ENCODE measurements around the gene ADAMTSL1.

ADAMTSL1 gene

DNA sequence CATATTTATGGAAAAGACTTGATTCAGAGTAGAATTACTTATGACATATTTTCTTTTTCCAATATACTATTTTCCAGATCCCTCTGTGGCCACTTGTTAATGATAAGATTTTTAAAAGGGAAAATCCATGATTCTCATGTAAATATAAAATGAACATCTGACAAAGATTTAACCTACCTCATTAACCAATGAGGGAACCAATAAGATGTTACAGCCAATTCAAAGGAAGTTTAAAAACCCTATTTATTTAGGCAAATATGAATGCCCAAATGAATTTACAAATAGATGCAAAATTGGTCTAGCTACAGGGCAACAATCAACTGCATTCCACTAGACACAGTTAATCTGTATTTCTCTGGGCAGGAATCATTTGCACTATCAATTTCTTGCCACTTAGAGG, 226.8 kb downstream of the ADAMTSL1 start:
- no peak for DNase-seq (ENCODE audit: low spot score)

DNA sequence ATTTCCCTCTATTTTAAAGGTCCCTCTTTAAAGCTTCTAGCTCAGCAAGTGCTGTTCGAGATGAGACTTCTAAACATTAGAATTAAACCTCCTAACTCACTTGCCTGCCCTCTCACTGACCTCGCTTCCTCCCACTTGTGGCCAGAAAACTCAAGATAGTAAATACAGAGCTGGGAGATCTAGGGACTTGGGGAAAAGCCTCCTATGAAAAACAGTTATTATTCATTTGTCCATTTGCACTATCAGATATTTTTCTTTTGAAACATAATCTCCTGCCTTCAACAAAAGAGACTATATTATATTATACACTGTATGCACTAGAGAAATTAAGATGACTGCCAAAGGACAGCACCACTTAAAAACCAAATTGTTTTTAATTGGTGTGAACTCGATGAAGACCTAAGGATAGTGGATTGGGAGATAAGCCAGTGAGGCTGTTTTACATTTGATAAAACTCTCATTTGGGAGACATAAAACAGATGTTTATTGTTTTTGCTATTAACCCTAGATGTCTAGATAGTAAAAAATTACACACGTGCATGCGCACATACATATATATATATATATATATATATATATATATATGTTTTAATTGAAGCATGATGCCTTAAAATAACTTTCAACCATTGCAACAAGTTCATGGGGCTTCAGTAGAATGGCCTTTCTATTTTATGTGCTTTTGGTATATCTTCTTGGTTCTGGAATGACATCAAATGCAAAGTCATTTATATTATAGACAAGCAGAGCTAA, 229.4 kb downstream of the ADAMTSL1 start:
- no peak for DNase-seq (ENCODE audit: low spot score)

DNA sequence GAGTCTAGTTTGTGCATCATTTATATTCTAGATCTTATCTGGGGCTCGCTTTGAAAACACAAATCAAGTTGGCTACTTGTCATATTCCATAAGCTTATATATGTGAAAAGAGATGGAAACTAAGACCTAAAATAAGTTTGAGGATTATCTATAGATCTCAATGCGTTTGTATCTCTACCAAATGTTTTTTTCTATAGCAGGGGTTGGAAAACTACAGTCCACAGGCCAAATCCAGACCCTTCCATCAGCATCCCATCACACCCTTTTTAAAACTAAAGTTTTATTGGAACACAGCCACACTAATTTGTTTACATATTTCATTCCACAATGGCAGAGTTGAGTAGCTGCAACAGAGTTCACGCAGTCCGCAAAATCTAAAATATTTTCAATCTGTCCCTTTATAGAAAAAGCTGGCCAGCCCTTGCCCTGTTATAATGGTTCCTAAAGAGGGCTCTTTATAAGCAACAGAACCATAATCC, 230.0 kb downstream of the ADAMTSL1 start:
- DNase-seq (ENCODE audit: low spot score): no peak

DNA sequence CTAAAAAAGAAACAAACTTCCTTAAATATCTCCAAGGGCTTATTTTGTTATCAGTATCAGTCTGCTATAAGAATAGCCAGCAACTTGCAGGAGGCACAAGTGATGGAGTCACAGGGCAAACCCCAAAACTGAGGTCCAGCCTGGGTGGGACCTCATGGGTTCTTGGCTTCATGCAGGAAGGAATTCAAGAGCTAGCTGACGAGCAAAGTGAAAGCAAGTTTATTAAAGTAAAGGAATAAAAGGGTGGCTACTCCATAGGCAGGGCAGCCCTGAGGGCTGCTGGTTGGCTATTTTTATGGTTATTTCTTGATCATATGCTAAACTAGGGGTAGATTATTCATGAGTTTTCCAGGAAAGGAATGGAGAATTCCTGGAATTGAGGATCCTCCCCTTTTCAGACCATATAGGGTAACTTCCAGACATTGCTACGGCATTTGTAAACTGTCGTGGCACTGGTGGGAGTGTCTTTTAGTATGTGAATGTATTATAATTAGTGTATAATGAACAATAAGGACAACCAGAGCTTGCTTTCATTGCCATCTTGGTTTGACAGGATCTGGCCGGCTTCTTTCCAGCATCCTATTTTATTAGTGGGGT, 231.9 kb downstream of the ADAMTSL1 start:
- no peak for DNase-seq (ENCODE audit: low spot score)

DNA sequence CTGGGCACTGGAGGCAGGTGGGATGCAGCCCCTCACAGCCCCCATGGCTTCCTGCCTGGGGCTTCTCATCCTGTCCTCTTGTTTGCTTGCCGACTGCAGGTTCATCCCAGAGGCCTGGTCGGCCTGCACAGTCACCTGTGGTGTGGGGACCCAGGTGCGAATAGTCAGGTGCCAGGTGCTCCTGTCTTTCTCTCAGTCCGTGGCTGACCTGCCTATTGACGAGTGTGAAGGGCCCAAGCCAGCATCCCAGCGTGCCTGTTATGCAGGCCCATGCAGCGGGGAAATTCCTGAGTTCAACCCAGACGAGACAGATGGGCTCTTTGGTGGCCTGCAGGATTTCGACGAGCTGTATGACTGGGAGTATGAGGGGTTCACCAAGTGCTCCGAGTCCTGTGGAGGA, 232.7 kb downstream of the ADAMTSL1 start:
- DNase-seq (ENCODE audit: low spot score): no peak

DNA sequence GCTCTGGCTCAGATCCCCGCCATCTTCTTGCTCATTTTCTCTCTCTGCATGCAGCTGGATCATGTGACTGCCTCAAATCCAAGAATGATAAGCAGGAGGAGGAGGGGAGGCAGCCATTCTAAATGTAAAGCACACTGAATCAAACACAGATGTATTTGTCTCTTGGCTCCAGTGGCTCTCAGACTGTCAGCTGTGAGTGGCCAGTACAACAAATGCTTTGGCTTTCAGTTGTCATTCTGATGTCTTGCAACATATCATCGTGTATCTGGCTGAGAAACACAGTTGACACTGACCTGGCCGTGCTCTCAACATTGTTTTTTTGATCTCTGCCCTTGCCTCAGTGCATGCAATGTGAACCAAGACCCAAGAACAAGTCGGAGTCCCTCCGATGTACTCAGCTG, 233.1 kb downstream of the ADAMTSL1 start:
- no peak for DNase-seq (ENCODE audit: low spot score)

DNA sequence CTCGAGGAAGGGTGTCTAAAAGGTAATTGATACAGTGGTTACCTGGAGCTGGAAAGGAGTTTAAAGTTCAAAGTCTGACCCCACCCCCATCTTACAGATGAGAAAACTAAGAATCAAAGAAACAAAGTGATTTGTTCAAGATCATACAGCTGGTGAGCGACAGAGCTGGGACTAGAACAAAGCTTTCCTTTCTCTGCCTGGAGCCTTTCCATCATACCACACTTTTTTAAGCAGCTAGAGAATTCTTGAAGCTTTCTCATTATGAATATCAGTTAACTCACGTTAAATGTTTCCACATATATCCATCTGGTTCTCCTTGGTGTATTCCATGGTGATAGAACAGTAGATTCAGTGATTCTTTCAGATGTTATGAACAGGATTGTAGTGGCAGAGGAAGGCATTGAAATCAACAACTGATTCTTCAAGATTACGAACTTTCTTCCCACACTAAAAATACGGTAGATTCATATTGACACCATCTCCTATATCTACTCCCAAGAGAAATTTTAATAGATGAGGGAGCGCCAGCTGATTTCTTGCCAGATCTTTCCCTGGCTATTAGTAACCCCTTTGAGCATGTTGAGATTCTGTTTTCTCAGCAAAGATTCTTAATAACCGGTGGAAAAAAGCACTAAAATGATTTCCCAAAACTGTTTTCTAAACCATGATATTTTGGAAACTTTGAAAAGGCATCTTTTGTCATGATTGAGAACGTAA, 233.7 kb downstream of the ADAMTSL1 start:
- no peak for DNase-seq (ENCODE audit: low spot score)

DNA sequence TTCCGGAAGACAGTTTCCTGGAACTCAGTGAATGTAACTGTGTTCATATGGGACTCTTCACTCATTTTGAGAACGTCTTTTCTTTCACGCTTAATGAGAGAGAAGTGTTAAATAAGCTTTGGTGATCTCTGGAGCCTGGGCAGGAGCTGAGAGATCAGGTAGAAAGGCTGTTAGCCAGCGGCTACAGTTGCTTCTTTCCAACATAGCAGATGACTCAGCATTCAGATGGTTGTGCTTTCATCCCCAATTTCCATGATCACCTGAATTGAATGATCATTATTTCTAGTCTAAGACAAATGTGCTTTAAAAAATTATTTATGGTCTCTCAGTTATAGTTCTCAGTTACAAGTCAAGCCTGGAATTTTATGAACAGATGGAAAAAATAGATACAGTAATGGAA, 234.5 kb downstream of the ADAMTSL1 start:
- no peak for DNase-seq (ENCODE audit: low spot score)

DNA sequence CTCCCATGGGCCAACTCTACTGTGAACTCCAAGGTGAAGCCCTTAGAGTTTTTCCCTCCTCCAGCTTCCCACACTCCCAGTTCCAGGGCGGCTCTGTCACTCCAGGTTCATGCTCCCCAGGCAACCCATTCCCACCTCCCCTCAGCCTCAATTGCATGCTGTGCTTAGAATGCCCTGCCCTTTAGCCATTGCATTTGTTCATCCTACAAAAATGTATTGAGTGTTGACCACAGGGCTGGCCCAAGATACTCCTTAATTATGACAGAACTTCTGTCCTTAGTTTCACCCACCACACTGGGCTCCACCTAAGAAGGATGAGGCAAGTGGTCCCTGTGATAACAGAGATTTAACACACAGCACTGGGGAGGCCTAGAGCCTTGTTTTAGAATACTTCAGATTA, 236.1 kb downstream of the ADAMTSL1 start:
- DNase-seq (ENCODE audit: low spot score): no peak

DNA sequence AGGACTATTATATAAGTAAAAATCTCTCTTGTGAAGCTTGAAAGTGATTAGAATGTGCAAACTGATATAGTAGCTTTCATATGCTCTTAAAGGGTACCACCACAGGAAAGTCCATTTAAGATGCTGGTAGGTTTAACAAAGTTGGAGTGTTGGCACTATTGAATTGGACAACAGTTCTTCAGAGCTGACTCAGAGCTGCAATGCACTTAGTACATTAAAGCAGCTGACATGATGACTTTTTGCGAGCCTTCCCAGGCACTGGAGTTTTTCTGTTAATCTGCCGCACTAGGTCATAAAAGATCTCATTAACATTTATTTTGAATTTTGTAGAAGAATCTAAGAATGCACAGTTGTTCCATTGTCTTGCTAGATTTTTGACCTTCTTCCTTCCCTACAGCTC, 243.8 kb downstream of the ADAMTSL1 start:
- no peak for DNase-seq (ENCODE audit: low spot score)

DNA sequence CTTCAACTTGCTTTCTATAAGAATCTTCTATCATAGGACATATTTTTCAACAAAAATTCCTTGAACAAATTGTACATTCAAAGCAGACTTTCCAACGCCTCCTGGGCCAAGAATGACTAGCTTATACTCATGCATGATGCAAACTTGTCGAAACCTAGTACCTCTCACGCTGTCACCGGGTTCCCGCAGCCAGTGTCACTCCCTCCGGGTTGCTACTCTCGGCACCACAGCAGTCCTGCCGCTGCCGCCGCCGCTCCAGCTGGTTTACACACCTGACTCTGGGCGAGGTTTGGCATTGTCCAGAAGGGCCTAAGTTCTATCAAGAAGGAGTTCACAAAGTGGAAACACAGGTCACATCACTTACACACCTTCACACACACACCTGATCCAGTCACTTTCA, 244.4 kb downstream of the ADAMTSL1 start:
- no peak for DNase-seq (ENCODE audit: low spot score)

DNA sequence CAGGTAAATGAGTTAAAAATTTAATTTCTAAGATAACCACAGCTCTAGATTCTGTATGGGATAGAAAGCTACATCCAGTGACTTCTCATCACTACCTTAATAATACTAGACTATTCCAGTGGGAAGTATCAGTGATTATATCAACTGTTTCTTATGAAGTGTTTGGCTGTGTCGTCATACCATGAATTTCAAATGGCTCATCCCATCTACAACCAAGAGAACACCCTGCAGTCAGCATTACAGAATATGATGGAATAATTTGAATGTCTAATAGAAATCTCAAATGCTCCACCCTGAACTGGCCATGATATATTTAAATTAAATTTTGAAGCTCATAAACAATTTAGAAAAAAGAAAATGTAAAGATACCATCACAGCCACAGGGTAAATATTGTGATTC, 245.0 kb downstream of the ADAMTSL1 start:
- no peak for DNase-seq (ENCODE audit: low spot score)

DNA sequence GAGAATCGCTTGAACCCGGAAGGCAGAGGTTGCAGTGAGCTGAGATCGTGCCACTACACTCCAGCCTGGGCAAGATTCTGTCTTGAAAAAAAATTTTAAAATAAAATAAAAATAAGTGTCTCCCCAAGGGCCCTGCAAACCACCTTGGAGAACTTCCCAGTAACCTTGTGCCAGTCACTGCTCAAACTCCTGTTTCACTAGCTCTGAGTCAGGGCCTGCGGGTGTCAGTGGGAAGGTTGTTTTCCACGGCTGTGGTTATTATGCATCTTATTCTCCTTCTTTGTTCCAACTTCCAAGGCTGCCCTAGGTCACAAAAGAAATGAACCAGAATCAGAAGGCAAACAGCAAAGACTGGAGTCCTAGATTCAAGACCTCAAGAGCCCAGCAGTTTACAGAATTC, 246.7 kb downstream of the ADAMTSL1 start:
- no peak for DNase-seq (ENCODE audit: low spot score)

DNA sequence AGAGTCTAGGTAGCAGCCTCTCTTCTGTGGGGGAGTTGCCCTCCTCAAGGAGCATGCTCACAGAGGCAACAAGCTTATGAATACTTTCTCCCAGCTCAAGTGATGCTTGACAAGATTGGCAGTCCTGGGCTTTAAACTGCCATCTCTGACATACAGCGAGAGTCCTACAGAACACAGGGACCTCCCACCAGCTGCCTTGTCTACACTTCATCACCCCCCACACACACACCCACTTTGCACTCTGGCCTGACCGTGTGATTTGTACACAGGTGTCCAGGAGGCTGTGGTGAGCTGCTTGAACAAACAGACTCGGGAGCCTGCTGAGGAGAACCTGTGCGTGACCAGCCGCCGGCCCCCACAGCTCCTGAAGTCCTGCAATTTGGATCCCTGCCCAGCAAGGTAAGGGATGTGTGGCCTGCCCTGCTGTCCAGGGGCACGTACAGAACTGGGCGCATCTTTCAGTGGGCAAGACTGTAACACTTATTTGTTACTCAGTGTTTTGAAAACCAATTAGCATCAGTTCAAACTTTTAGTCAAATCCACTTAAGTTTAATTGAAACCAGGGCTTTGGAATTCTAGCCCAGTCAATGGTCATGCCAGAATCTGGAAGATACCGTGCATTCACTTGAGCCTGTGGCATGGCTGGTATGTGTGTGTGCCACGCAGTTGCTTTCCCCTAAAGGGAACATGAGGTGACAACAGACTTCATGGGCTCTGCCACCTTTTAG, 247.5 kb downstream of the ADAMTSL1 start:
- no peak for DNase-seq (ENCODE audit: low spot score)

DNA sequence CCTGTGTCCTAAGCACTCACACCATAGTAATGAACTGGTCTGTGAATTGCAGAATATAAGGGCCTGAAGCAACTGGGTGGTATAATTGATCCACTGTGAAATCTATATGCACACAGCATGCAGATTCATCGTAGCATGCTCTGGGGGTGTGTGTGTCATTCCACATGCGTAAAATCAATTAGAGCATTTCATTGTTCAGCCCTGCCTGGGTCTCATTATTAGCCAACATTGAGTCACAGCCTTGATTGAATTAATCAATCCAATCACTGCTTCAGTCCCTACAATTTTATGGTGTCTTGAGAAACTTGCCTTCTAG, 248.0 kb downstream of the ADAMTSL1 start:
- DNase-seq (ENCODE audit: low spot score): no peak

DNA sequence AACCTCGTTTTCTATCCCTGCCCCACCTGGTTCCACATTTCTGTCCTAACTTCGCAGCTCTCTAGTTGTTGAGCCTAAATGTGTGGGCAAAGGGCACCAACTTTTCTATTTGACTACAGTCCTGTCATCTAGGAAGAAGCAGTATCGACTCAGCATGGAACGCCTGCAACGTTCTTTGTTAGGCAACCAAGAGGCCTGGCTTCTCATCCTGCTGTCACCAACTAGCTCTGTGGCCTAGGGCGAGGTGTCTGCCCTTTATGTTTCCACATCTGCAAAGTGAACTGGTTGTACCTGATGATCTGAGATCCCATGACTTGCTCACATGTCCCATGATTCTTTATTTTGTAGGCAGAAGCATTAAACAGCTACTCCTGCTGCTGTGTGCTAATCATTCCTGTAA, 248.9 kb downstream of the ADAMTSL1 start:
- DNase-seq (ENCODE audit: low spot score): no peak

DNA sequence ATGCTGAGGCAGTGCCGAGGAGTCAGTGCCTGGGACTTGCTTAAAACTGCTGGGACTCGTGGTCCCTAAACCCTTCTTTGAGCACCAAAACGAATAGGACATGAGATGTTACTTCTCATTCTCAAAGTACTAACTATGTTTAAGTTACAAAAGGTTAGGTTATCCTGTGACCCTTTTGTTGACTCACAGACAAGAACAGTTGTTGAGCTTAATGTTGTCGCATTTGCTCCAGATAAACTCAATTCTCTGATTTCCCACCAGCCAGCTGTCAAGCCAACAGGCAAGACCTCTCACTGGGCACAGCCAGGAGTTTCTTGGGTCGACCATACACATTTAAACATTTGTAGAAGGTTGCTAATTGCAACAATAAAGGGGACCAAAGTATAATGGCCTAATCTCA, 249.4 kb downstream of the ADAMTSL1 start:
- no peak for DNase-seq (ENCODE audit: low spot score)

DNA sequence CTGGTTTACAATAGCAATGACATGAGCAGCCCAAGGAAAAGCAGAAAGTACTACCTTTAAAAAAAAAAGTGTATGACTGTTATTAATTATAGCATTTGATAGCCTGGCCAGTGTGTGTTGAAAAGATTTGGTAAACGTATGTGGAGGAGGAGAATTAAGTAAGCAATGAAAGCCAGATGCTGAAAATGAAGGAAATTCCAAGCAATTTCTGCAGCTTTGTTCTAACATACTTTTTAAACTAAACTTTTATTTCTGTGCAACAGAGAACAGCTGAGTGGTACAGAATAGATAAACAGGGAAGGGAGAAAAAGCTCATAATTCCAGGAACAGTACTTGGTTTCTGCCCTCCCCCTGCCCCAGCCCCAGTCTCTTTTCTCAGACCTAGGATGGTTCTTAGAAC, 252.6 kb downstream of the ADAMTSL1 start:
- no peak for DNase-seq (ENCODE audit: low spot score)

DNA sequence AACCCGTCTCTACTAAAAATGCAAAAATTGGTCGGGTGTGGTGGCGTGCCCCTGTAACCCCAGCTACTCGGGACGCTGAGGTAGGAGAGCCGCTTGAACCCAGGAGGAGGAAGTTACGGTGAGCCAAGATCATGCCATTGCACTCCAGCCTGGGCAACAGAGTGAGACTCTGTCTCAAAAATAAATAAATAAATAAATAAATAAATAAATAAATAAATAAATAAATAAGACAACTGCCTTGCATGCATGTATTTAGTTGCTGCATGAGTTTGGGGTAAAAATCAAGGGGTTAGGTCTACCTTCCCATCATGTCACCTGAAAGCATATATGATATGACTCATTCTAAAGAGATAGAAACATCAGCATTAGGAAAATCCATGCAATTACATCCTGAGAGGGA, 254.0 kb downstream of the ADAMTSL1 start:
- no peak for DNase-seq (ENCODE audit: low spot score)

DNA sequence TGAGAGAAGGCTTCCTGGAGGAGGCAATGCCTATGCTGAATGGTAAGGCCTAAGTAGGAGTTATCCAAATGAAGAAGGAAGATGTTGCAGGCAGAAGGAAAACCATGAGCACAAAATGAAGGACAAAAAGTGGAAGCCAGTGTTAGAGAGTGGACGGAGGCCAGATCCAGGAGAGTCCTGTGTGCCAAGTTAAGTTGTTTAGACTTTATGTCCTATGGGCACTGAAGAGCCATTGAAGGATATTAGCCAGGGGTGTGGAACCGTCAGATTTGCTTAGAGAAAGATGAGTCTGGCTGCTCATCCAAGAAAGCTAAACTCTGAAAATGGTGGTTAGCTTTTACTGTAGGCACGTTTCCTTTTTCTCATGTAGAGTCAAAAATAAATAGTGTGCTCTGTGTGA, 254.7 kb downstream of the ADAMTSL1 start:
- DNase-seq (ENCODE audit: low spot score): no peak

DNA sequence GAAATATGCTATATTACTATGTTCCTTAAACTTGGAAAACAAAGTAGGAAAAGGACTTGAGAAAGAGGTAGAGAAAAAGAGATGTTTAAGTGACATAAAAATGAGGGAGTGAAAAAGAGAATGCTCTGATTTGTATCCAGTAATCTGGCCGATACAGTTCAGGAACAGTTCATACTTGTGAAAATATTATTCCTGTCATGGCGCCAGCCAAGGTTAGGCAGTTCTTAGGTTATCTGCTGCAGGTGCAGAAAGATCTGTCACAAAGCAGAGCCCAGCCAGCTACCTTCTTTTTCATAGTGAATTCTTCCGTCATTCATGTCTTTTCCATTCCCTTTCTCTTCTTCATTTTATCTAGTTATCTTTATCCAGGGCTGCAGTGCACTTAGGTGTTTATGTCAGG, 256.3 kb downstream of the ADAMTSL1 start:
- DNase-seq (ENCODE audit: low spot score): no peak

DNA sequence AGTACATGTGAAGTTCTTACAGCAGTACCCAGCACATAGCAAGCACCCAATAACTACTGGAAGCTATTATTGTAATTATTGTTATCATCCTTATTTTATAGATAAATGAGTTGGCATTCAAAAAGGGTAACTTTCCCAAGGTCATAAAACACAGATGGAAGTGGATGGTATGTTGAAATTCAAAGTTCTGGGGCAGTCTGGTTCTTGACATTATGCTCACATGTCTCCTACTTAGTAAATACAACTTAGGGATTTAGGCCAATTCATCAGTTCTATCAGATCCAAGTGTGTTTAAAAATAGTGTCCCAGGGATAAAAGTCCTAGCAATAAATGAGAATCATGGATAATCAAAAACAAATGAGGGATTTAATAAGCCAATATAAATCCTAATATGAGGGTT, 265.2 kb downstream of the ADAMTSL1 start:
- no peak for DNase-seq (ENCODE audit: low spot score)
